Measurements from ENCODE around the gene SPTLC2. TPM values are rescaled to one million over a fixed set of nuclear protein-coding genes. Genes with fewer than 3 reads are reported as not detected.
"Not testable (repeated sequence)": the region's sequence is repeated elsewhere in the genome, so short reads cannot be mapped to it uniquely, and the experiment has no call there.

The SPTLC2 gene
- total RNA-seq, 6 experiments from 2014 or later = 51.2 to 59.2 (median 52.3) TPM

DNA sequence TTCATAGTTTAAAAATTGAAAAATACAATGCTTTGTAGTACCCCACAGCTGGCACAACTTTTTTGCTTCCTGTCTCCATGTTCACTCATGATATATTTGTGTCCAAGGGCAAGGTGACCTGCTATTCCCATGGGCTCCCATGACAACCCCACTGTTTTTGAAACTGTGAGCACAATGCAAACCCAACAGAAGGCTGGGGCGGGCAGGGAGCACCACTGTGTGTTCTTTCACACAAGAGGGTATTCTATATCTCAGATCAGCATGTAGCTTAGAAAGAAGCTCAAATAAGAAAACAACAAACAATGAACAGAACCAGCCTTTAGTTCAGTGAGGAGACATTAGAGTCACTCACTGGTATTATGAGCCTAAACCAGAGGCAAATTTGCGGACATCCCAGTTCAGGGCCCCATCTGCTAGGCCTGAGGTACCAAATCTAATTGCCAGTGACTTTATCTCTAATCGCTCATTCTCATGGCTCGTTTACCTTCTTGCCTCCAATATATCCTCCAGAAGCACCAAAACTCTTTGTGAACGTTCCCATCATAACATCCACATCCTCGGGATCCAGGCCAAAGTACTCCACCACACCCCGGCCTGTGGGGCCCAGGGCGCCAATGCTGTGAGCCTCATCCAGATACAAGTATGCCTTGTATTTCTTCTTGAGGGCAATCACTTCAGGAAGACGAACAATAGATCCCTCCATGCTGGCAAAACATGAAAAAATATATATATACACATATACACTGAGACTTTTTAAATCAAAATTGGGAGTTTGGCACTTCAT is 61.4 kb downstream of the SPTLC2 start:
- peak overlapping the region; percentile 64 for H3K27ac Mint-ChIP-seq
- H3K36me3 Mint-ChIP-seq (ENCODE audit: low read depth) = peaks cover 27% of the 10 kb centered on the region
- TF ChIP-seq, protein P1, sequence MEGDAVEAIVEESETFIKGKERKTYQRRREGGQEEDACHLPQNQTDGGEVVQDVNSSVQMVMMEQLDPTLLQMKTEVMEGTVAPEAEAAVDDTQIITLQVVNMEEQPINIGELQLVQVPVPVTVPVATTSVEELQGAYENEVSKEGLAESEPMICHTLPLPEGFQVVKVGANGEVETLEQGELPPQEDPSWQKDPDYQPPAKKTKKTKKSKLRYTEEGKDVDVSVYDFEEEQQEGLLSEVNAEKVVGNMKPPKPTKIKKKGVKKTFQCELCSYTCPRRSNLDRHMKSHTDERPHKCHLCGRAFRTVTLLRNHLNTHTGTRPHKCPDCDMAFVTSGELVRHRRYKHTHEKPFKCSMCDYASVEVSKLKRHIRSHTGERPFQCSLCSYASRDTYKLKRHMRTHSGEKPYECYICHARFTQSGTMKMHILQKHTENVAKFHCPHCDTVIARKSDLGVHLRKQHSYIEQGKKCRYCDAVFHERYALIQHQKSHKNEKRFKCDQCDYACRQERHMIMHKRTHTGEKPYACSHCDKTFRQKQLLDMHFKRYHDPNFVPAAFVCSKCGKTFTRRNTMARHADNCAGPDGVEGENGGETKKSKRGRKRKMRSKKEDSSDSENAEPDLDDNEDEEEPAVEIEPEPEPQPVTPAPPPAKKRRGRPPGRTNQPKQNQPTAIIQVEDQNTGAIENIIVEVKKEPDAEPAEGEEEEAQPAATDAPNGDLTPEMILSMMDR (IDR thresholded peaks at IDR 0.05) = no peak
- H3K27me3 Mint-ChIP-seq (ENCODE audit: insufficient read depth) = peaks cover 7% of the 10 kb centered on the region
- H3K9me3 Mint-ChIP-seq = no peaks in the 10 kb centered on the region
- DNase-seq = no peak
- H3K4me3 Mint-ChIP-seq = no peak overlapping the region
- H3K4me1 Mint-ChIP-seq (ENCODE audit: low read depth) = peaks cover 10% of the 10 kb centered on the region

DNA sequence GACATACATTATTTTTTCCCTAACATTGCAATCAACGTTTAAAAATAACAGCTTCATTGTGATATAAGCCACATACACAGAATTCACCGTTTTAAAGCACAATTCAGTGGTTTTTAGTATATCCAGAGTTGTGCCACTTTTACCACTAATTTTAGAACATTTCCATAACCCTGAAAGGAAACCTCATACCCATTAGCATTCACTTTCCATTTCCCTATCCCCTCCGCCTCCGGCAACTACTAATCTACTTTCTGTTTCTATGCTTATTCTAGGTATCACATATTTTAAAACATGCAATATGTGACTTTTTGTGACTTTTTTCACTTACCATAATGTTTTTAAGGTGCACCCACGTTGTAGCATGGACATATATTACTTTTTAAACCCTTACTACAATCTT is 62.2 kb downstream of the SPTLC2 start:
- no peak overlapping the region for H3K27ac Mint-ChIP-seq
- H3K4me1 Mint-ChIP-seq (ENCODE audit: low read depth) = peaks cover 11% of the 10 kb centered on the region
- peaks cover 29% of the 10 kb centered on the region for H3K36me3 Mint-ChIP-seq (ENCODE audit: low read depth)
- TF ChIP-seq, protein P1 (IDR thresholded peaks at IDR 0.05) = no peak
- no peak overlapping the region for H3K4me3 Mint-ChIP-seq
- no peak for DNase-seq
- H3K27me3 Mint-ChIP-seq (ENCODE audit: insufficient read depth) = peaks cover 7% of the 10 kb centered on the region
- H3K9me3 Mint-ChIP-seq = no peaks in the 10 kb centered on the region

DNA sequence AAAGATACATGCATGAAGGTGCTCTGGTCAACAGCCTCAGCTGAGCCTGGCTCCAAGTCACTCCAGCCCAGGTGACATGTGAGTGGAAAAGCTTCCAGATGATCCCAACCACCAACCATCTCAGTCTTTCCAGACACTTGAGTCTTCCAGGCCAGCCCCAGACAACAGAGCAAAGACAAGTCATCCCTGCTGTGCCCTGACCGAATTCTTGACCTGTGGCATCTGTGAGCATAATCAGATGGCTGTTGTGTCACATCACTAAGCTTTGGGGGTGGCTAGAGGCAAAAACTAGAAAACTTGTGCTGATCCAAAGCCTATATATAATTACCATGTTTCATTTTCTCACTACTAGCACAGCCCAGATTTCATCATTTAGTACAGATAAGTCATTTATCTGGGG is 67.0 kb downstream of the SPTLC2 start:
- TF ChIP-seq, protein P1 (IDR thresholded peaks at IDR 0.05) = no peak
- Mint-ChIP-seq H3K4me3 (no peak overlapping the region), H3K9me3 (no peaks in the 10 kb centered on the region), H3K4me1 (ENCODE audit: low read depth) (peaks cover 10% of the 10 kb centered on the region), H3K27me3 (ENCODE audit: insufficient read depth) (peaks cover 5% of the 10 kb centered on the region), H3K27ac (peak overlapping the region; percentile 57), H3K36me3 (ENCODE audit: low read depth) (peaks cover 46% of the 10 kb centered on the region)
- DNase-seq = no peak

DNA sequence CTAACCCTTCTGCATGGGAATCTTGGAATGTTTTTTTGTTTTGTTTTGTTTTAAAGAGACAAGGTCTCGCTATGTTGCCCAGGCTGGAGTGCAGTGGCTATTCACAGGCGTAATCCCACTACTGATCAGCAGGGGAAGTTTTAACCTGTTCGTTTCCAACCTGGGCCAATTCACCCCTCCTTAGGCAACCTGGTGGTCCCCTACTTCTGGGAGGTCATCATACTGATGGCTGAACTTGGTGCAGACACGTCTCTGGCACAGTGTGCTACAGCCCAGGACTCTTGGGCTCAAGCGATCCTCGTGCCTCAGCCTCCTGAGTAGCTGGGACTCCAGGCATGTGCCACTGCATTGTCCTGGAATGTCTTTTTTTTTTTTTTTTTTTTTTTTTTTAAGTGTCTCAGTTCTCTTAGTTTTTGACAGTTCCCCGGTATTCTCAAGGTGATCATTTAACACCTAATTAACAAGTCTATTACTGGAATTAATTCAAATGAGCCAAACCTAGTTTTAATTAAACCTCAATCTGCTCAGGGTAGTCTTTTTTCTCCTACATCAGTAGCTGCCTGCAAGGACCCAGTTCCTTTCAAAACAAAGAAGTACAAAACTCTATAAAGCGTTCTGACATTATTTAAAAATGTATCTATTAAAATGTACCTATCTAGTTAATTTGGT is 68.8 kb downstream of the SPTLC2 start:
- Mint-ChIP-seq H3K36me3 (ENCODE audit: low read depth) (peaks cover 45% of the 10 kb centered on the region), H3K4me3 (no peak overlapping the region), H3K27ac (no peak overlapping the region), H3K9me3 (no peaks in the 10 kb centered on the region), H3K4me1 (ENCODE audit: low read depth) (peaks cover 23% of the 10 kb centered on the region), H3K27me3 (ENCODE audit: insufficient read depth) (peaks cover 5% of the 10 kb centered on the region)
- DNase-seq = no peak
- TF ChIP-seq, protein P1 (IDR thresholded peaks at IDR 0.05) = peak; percentile 57

DNA sequence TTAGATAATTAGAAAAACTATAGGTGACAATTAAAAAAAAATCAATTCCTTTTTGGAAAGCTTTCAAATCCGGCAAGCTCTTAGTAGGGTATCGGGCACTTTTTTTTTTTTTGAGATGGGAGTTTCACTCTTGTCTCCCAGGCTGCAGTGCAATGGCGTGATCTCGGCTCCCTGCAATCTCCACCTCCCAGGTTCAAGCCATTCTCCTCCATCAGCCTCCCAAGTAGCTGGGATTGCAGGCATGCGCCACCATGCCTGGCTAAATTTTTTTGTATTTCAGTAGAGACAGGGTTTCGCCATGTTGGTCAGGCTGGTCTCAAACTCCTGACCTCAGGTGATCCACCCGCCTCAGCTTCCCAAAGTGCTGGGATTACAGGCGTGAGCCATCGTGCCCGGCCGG is 71.3 kb downstream of the SPTLC2 start:
- H3K9me3 Mint-ChIP-seq; H3K4me3 Mint-ChIP-seq; H3K27ac Mint-ChIP-seq; DNase-seq; H3K27me3 Mint-ChIP-seq (ENCODE audit: insufficient read depth): not testable (repeated sequence)
- Mint-ChIP-seq H3K36me3 (ENCODE audit: low read depth) (peaks cover 40% of the 10 kb centered on the region), H3K4me1 (ENCODE audit: low read depth) (peaks cover 27% of the 10 kb centered on the region)

DNA sequence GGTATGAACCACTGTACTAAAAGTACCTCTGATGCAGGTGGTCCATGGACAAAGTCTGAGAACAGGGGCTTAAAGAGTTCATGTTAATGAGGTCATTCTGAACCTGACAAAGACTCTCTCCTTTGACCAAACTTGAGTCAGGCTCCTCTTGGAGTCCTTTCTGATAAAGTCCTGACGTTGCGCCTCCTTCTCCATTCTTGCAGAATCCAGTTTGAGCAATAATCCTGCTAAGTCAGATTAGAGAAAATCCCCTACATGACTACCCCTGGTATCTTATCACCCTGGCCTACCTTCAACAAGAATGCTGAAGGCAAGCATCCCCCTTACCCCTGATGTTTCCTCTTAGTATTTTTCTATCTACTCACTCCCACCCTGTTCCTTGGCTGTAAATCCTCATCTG is 71.9 kb downstream of the SPTLC2 start:
- TF ChIP-seq, protein P1 (IDR thresholded peaks at IDR 0.05) = no peak
- Mint-ChIP-seq H3K9me3 (no peaks in the 10 kb centered on the region), H3K27ac (peak overlapping the region; percentile 5; the same call in 1 of the 2 replicates), H3K4me1 (ENCODE audit: low read depth) (peaks cover 21% of the 10 kb centered on the region), H3K4me3 (no peak overlapping the region), H3K36me3 (ENCODE audit: low read depth) (peaks cover 34% of the 10 kb centered on the region), H3K27me3 (ENCODE audit: insufficient read depth) (no peaks in the 10 kb centered on the region; the same call in 1 of the 2 replicates)
- no peak for DNase-seq
